OCI-M1 (cell line): ENCODE data around the gene VWA7.

Experiments
- DNase-seq: peaks from one replicate; lab custom pipeline; 2025; lab: John Stamatoyannopoulos, UW

Gene VWA7

GRCh38 chr6:31758281-31758680 is 18.8 kb downstream of the VWA7 start:
- no peak for DNase-seq

GRCh38 chr6:31752739-31753319 is 24.3 kb downstream of the VWA7 start:
- DNase-seq = no peak

GRCh38 chr6:31750411-31751022 is 26.6 kb downstream of the VWA7 start:
- no peak for DNase-seq

GRCh38 chr6:31749301-31750036 is 27.7 kb downstream of the VWA7 start:
- no peak for DNase-seq

- DNase-seq = no peak
These were observed 32.7 kb downstream of the VWA7 start for GRCh38 chr6:31744422-31744821.

GRCh38 chr6:31742894-31743293 is 34.2 kb downstream of the VWA7 start:
- no peak for DNase-seq

GRCh38 chr6:31741815-31742214 is 35.3 kb downstream of the VWA7 start:
- DNase-seq = no peak

GRCh38 chr6:31740397-31741223 is 36.5 kb downstream of the VWA7 start:
- peak; percentile 73 for DNase-seq

GRCh38 chr6:31739639-31740396 is 37.3 kb downstream of the VWA7 start, which contains the start of gene MSH5:
Gene MSH5 (plus strand): TSS chr6:31740005. CDS start chr6:31740467, 462 bp downstream.
- peak; percentile 100 for DNase-seq

GRCh38 chr6:31737991-31738979 is 38.8 kb downstream of the VWA7 start:
- peak; percentile 97 for DNase-seq

- peak; percentile 91 for DNase-seq
These were observed 39.7 kb downstream of the VWA7 start for GRCh38 chr6:31737315-31737990.

GRCh38 chr6:31736768-31737314 is 40.3 kb downstream of the VWA7 start:
- peak; percentile 80 for DNase-seq

GRCh38 chr6:31736021-31736767 is 40.9 kb downstream of the VWA7 start, which contains the start of gene CLIC1:
Gene CLIC1 (minus strand): TSS chr6:31736530. CDS start chr6:31736300, 230 bp downstream.
- DNase-seq = peak; percentile 94

- DNase-seq = peak; percentile 88
These were observed 42.2 kb downstream of the VWA7 start for GRCh38 chr6:31734821-31735406.

- no peak for DNase-seq
These were observed 42.8 kb downstream of the VWA7 start for GRCh38 chr6:31734247-31734820.

- no peak for DNase-seq
These were observed 43.4 kb downstream of the VWA7 start for GRCh38 chr6:31733734-31734133.

- no peak for DNase-seq
These were observed 45.1 kb downstream of the VWA7 start for GRCh38 chr6:31732029-31732428.

- DNase-seq = no peak
These were observed 46.5 kb downstream of the VWA7 start for GRCh38 chr6:31730631-31731086.
